ENCODE data around the gene SLC15A1.
"Not testable (repeated sequence)": the region's sequence is repeated elsewhere in the genome, so short reads cannot be mapped to it uniquely, and the experiment has no call there.

Gene SLC15A1

GRCh38 chr13:98652721-98653462, 99.6 kb downstream of the SLC15A1 start:
- no peak for DNase-seq

- DNase-seq: no peak
Measured at GRCh38 chr13:98652276-98652675, 100.2 kb downstream of the SLC15A1 start.

- no peak for DNase-seq
Measured at GRCh38 chr13:98651744-98652143, 100.7 kb downstream of the SLC15A1 start.

GRCh38 chr13:98650396-98651107, 101.9 kb downstream of the SLC15A1 start:
- no peak for DNase-seq

- DNase-seq: no peak
Measured at GRCh38 chr13:98649861-98650260, 102.6 kb downstream of the SLC15A1 start.

GRCh38 chr13:98648686-98649085, 103.8 kb downstream of the SLC15A1 start:
- DNase-seq: no peak

- DNase-seq: no peak
Measured at GRCh38 chr13:98648141-98648540, 104.3 kb downstream of the SLC15A1 start.

GRCh38 chr13:98647121-98647520, 105.4 kb downstream of the SLC15A1 start:
- no peak for DNase-seq

GRCh38 chr13:98643479-98643878, 109.0 kb downstream of the SLC15A1 start:
- no peak for DNase-seq

- no peak for DNase-seq
Measured at GRCh38 chr13:98641075-98641474, 111.4 kb downstream of the SLC15A1 start.

- DNase-seq: not testable (repeated sequence)
Measured at GRCh38 chr13:98639785-98640184, 112.7 kb downstream of the SLC15A1 start.

GRCh38 chr13:98638352-98638751, 114.1 kb downstream of the SLC15A1 start:
- DNase-seq: not testable (repeated sequence)
